Measurements from ENCODE around the gene DGKH.
A peak's percentile ranks its signal among the peaks of the same experiment; 100 is the strongest.

The DGKH gene

DNA sequence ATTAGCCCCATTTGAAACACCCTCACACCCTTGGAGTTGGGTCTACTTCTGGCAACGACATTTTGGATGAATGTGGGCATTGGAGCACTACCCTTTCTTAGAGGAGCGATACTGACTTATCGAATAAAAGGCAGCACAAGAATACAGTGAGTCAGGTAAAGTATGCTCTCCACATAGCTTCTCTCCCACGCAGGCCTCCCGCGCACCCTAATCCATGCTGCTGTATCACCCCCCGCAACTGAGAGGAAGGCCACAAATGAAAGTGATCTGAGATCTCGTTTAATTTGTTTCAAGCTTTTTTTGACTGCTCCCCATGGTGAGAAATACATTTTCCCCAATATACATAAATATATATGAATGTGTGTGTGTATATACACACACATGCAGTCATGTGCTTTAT, 198.1 kb downstream of the DGKH start:
- no peak for DNase-seq

DNA sequence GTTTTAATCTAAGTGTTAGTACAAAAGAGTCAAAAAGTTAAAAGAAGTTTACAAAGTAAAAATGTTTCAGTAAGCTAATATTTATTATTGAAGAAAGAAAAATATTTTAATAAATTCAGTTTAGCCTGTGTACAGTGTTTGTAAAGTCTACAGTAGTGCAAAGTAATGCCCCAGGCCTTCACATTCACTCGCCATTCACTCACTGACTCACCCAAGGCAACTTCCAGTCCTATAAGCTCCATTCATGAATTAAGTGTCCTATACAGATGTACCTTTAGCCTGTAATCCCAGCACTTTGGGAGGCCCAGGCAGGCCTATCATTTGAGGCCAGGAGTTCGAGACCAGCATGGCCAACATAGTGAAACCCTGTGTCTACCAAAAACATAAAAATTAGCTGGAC, 199.4 kb downstream of the DGKH start:
- no peak for DNase-seq

- DNase-seq = no peak
Observed at GRCh38 chr13:42255886-42256285, 207.4 kb downstream of the DGKH start.

DNA sequence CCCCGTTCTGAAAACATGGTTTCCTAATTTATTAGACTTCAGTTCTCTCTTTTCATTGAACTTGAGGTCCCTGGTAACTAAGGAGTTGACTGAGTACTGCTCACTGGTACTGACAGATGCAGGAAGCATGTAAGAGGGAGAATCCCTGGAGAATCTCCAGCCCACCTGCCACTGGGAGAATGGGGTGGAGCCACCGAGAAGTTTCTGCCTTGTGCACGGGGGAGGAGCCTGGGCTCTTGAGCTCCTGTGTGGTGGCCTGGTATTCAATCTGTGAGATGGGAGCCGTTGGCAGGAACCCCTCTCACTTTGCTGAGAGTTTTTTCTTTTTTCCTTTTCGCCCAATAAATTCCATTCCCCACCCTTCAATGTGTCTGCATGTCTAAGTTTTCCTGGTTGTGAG, 210.3 kb downstream of the DGKH start:
- DNase-seq = no peak

DNA sequence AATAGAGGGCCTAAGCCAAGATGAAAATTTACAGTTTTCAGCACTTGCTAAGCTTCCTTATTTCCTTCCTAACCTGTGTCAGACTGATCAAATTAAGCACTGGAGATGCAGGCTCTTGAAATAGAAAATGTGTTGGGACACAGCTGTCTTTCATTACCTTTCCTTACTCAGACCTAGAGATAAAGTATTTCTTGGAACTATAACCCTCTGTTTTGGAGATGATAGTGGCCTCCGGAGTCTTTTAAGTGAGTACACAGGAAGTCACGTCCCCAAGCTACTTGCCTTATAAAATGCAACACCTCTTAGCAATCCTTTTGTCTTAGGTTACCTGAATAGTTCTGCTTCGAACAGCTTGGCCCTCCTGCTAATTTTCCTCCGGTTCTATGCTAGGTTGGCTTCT, 211.1 kb downstream of the DGKH start:
- DNase-seq = no peak

GRCh38 chr13:42260903-42261654, 212.6 kb downstream of the DGKH start:
- DNase-seq = no peak

DNA sequence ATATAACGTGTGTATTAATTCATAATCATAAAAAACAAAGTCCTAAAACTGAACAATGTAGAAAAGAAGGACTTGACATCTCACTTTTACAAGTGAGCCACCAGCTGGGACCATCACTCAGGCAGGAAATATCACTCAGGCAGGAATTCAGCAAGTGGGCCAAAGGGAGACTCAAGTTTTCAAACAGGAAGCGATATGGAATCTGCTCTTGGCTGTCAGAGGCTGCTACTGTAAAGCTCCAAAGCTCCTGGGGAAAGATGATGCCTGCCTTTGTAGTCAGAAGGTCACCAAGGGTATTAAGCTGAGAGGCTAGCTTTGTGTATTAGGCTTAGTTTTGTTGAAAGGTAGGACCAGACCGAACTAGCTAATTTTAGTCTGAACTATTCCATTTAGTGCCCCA, 218.0 kb downstream of the DGKH start:
- DNase-seq = no peak

DNA sequence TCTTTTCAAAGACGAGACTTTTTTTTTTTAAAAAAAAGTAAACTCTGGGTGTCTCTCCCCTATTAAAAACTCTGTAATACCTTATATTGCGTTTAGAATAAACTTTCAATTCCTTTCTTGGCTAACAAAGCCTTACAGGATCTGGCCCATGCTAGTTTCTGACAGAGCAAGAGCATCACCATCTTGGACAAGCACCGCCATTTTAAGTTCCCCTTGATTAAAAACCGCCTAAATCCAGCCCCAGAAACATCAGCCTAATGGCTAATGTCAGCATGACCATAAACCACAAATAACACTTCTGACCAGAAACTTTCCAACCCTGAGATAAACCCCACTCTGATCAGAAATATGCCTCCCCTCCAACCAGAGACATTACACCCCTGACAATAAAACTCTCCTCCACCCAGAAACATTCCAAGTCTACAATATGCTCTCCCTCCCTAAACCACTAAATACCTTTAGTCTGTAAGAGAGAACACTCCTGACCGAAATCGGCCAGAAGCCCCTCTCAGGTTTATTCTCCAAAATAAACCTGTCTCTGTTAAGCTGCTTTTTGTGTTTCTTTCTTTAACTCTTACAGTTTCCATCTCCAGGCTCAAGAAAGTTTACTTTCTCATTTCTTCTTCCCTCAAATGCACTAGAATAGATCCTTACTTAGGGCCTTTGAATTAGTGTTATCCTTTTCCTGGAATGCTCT, 221.9 kb downstream of the DGKH start:
- no peak for DNase-seq

DNA sequence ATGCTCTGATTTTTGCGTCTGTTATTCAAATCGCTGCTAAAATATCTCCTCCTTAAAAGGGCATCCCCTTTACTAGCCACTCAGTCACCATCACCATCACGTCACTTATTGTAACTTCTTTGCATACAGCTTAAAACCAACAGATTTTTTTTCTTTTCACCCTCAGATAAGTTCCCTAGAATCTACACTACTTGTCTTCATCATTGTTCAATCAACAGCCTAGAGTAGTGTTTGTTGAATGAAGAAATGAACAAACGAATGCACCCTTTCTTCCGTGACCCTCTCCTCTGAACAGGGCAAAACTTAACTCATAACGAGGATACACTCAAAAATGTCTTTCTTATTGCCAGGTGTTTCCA, 222.4 kb downstream of the DGKH start:
- no peak for DNase-seq

GRCh38 chr13:42271337-42272114, 223.1 kb downstream of the DGKH start:
- DNase-seq = peak; percentile 41

DNA sequence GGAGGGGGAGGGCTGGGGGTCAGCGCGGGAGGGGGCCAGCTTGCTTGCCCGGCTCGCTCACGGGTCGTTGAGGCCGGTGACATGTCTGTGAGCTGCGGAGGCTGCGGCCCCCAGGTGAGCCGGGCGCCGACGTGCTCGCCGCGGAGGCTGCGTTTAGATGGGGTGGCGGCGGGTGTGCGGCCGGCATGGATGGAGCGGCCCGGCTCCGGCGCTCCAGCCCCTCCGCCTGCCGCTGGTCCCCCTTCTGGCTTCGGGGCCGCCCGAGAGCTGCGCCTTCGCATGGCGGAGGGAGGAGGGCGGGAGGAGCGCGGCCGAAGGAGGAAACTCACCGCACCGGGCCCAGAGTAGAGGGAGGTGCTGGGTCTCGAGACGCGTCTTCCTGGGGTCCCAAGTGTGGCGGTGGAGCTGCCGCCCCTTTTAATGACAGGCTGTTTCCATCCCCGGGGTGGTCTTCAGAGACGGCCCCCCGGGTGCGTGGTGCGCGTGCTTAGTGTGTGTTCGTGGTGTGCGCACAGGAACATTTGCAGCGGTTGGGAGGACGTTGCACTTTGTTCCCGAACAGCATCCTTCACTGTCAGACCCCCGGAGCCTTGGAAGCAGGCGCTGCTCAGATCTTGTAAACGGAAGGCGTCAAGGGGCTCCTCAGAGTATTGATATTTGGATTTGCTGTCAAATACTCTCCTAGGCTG, 223.8 kb downstream of the DGKH start, which contains the start of gene AKAP11:
AKAP11 (plus strand) TSS at position 38 of the 689 bp plus-strand sequence. CDS start 14,197 bp downstream, outside the sequence.
- no peak for DNase-seq

GRCh38 chr13:42272804-42273175, 224.3 kb downstream of the DGKH start:
- DNase-seq = no peak

GRCh38 chr13:42274386-42275097, 226.1 kb downstream of the DGKH start:
- DNase-seq = no peak

GRCh38 chr13:42275098-42275471, 226.6 kb downstream of the DGKH start:
- DNase-seq = no peak

- no peak for DNase-seq
Observed at GRCh38 chr13:42275506-42275905, 227.1 kb downstream of the DGKH start.

- DNase-seq = no peak
Observed at GRCh38 chr13:42276683-42277082, 228.2 kb downstream of the DGKH start.

GRCh38 chr13:42277618-42278276, 229.3 kb downstream of the DGKH start:
- DNase-seq = no peak

DNA sequence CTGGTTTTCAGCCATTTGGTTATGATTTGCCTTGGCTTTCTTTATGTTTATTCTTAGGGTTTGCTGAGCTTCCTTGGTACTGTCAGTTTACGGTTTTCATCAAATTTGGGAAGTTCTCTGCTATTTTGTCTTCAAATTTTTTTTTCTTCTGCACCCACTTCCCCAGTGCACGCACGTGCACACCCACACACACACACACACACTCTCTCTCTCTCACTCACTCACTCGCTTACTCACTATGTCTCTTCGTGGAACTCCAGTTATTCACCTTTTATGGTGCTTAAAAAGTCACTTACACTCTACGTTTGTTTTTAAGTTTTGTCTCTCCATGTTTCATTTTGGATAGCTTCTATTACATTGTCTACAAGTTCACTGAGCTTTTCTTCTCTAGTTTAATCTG, 230.6 kb downstream of the DGKH start:
- no peak for DNase-seq

DNA sequence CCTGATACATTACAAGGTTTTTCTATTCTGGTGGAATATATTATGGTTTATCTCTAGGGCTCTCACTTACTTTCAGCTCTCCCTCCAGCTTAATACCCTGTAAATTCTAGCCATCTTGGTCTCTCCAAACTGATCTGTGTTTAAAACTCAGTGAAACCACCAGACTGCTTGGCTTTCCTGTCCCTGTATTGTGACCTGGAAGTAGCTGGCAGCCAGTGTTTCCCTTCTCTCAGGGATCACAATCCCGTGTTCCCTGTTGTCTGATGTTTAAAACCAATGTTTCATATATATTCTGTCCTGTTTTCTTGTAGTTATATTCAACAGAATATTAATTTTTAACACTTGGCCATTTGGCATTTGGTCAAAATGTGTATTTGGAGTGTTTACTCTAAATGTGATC, 231.5 kb downstream of the DGKH start:
- DNase-seq = no peak

DNA sequence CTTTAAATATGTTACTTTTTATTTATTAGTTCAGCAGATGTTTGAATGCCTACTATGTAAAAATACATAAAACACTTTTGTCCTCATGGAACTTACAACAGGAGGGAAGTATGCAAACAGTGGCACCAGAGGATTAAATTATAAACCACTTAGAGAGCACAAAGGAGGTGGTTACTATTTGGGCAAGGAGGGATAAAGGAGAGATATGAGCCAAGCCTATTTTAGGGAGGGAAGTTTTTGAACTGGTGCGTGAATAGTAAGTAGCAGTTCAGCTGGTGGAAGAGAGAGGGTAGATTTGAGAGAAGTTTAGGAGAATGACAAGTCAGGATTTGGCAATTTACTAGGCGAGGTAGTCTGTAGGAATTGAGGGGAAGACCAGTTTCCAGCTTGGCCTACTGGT, 232.1 kb downstream of the DGKH start:
- DNase-seq = no peak

DNA sequence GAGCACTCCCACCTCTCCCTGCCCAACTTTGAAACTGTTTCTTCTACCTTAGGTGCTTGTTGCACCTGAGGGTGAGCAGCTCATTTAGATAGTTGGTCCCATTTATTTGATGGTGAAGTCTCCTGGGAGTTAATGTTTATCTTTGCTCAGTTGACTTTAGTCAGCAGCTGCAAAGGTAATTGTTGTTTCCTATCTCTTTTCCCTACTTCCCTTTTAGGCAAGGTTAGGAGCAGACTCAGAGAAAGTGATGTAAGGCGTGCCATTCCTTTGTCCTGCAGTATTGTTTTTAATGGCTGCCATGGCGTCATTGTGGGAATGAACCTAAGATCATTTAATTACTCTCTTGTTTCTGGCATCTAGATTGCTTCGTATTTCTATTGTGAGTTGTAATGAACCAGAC, 235.1 kb downstream of the DGKH start:
- DNase-seq = no peak

DNA sequence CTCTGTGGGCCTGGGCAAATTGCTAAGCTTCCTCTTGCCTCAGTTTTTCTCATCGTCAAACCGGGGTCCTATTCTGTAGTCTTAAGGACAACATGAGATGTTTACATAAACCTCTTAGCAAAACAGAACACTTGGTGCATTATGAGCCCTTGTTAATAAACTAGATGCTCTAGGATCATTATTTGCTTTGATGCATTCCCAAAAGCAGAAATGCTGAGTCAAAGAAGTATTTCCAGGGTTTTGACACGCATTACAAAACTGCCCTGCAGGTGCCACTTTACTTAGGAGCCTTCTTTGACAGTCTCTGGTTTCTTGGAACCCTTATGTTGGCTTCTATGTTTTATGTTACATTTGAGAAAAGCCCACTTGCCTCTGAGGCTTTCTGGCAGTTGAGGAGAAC, 235.6 kb downstream of the DGKH start:
- DNase-seq = no peak
